ENCODE measurements around the gene PIGN. TPM values are rescaled to one million over a fixed set of nuclear protein-coding genes. Genes with fewer than 3 reads are reported as not detected.
A peak's percentile ranks its signal among the peaks of the same experiment; 100 is the strongest.

Gene PIGN
- polyA plus RNA-seq, 3 donors: 4.1 to 14.7 (median 14.6) TPM

DNA sequence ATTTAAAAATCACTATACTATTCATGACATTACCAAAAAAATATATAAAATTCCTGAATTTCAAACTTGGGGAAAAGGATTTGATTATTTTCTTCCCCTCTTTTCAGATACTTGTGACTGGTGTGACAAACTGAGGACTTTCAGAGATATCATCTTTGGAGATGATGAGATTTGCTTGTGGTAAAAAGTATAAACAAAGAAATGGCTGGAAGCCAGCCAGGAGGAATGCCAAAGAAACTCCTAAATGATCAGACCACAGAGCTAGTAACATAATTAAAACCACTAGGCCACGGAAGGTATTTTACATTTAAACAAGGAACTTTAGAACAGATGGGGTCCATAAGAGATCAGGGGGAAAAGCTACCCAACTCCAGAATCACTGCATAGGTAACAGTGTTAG lies 58.7 kb downstream of the PIGN start:
- no peak overlapping the region for H3K4me2 ChIP-seq (replicated peaks; ENCODE audit: extremely low read depth, low read length, poor library complexity, severe bottlenecking)
- peak overlapping the region in 1 of 7 donors; percentile 0 for H3K27ac Mint-ChIP-seq
- TF ChIP-seq, protein P1, sequence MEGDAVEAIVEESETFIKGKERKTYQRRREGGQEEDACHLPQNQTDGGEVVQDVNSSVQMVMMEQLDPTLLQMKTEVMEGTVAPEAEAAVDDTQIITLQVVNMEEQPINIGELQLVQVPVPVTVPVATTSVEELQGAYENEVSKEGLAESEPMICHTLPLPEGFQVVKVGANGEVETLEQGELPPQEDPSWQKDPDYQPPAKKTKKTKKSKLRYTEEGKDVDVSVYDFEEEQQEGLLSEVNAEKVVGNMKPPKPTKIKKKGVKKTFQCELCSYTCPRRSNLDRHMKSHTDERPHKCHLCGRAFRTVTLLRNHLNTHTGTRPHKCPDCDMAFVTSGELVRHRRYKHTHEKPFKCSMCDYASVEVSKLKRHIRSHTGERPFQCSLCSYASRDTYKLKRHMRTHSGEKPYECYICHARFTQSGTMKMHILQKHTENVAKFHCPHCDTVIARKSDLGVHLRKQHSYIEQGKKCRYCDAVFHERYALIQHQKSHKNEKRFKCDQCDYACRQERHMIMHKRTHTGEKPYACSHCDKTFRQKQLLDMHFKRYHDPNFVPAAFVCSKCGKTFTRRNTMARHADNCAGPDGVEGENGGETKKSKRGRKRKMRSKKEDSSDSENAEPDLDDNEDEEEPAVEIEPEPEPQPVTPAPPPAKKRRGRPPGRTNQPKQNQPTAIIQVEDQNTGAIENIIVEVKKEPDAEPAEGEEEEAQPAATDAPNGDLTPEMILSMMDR (IDR thresholded peaks at IDR 0.05): no peak
- no peaks in the 10 kb centered on the region for H3K4me1 Mint-ChIP-seq
- H4K20me1 ChIP-seq (ENCODE audit: insufficient read depth, low read length): no peaks in the 10 kb centered on the region
- H3K9ac ChIP-seq (ENCODE audit: insufficient read depth, low read length, poor library complexity, severe bottlenecking): no peak overlapping the region
- no peak overlapping the region for H3K4me3 Mint-ChIP-seq
- no peaks in the 10 kb centered on the region for H3K27me3 Mint-ChIP-seq (ENCODE audit: low read depth in 3 of 3)
- no peak for DNase-seq
- H3K4me1 ChIP-seq (ENCODE audit: control insufficient read depth in 1 of 2, insufficient read depth in 2 of 2, low read length in 2 of 2): no peaks in the 10 kb centered on the region
- no peak overlapping the region for H3K27ac ChIP-seq (ENCODE audit: low read depth in 1 of 2, low read length in 2 of 2)
- no CpG with 5 or more reads among the region's 1 CpG for WGBS (ENCODE audit: insufficient coverage)
- H3K4me3 ChIP-seq (replicated peaks in 1 of 3; ENCODE audit: low read depth in 2 of 3, low read length in 3 of 3): no peak overlapping the region
- peaks cover 0 to 3% of the 10 kb centered on the region in 2 donors for H3K36me3 ChIP-seq (replicated peaks in 1 of 2; ENCODE audit: control insufficient read depth in 1 of 2, insufficient read depth in 2 of 2, low read length in 2 of 2)
- no peaks in the 10 kb centered on the region for H3K27me3 ChIP-seq (ENCODE audit: control insufficient read depth in 2 of 2, insufficient read depth in 2 of 2, low read length in 2 of 2)
- no peak overlapping the region for H2AFZ ChIP-seq (ENCODE audit: insufficient read depth, low read depth, low read length, poor library complexity, severe bottlenecking)
- H3K36me3 Mint-ChIP-seq: peaks cover 6 to 13% of the 10 kb centered on the region in 2 donors
- H3K79me2 ChIP-seq (ENCODE audit: insufficient read depth, low read length): no peaks in the 10 kb centered on the region
- intact Hi-C loops (cut with micrococcal nuclease): no loop called here
- no peaks in the 10 kb centered on the region for H3K9me3 ChIP-seq (replicated peaks in 1 of 2; ENCODE audit: control insufficient read depth in 1 of 2, insufficient read depth in 1 of 2, low read length in 2 of 2)
- H3K9me3 Mint-ChIP-seq: no peaks in the 10 kb centered on the region

DNA sequence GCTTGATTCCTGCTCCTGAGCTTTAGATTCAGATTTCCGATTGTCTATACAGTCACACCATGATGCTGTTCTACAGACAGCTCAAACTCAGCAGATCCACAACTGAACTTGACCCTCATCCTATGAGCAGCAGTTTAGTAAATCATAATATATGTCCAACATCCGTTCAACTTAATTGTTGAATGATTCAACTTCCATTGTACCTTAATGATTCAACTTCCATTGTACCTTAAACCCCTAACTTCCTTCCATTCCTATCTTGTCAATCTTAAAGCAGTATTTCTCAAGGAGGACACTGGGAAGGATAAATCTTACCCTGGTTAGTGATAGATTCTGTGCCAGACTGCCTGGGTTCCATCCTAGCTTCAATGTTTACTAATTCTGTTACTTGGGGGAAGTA lies 60.1 kb downstream of the PIGN start:
- H3K4me3 Mint-ChIP-seq: no peak overlapping the region
- Histone ChIP-seq H2AFZ (ENCODE audit: insufficient read depth, low read depth, low read length, poor library complexity, severe bottlenecking) (no peak overlapping the region), H3K79me2 (ENCODE audit: insufficient read depth, low read length) (no peaks in the 10 kb centered on the region), H3K4me2 (replicated peaks; ENCODE audit: extremely low read depth, low read length, poor library complexity, severe bottlenecking) (no peak overlapping the region), H3K4me1 (ENCODE audit: control insufficient read depth in 1 of 2, insufficient read depth in 2 of 2, low read length in 2 of 2) (no peaks in the 10 kb centered on the region), H3K9ac (ENCODE audit: insufficient read depth, low read length, poor library complexity, severe bottlenecking) (no peak overlapping the region), H3K9me3 (replicated peaks in 1 of 2; ENCODE audit: control insufficient read depth in 1 of 2, insufficient read depth in 1 of 2, low read length in 2 of 2) (no peaks in the 10 kb centered on the region), H3K36me3 (replicated peaks in 1 of 2; ENCODE audit: control insufficient read depth in 1 of 2, insufficient read depth in 2 of 2, low read length in 2 of 2) (peaks cover 0 to 2% of the 10 kb centered on the region in 2 donors), H3K27ac (ENCODE audit: low read depth in 1 of 2, low read length in 2 of 2) (no peak overlapping the region), H3K4me3 (replicated peaks in 1 of 3; ENCODE audit: low read depth in 2 of 3, low read length in 3 of 3) (no peak overlapping the region), H3K27me3 (ENCODE audit: control insufficient read depth in 2 of 2, insufficient read depth in 2 of 2, low read length in 2 of 2) (no peaks in the 10 kb centered on the region), H4K20me1 (ENCODE audit: insufficient read depth, low read length) (no peaks in the 10 kb centered on the region)
- H3K27ac Mint-ChIP-seq: no peak overlapping the region
- 100% methylated on average over 1 of the region's 2 CpGs for WGBS (ENCODE audit: insufficient coverage)
- H3K36me3 Mint-ChIP-seq: peaks cover 9 to 15% of the 10 kb centered on the region in 2 donors
- H3K9me3 Mint-ChIP-seq: no peaks in the 10 kb centered on the region
- no peak for DNase-seq
- no peaks in the 10 kb centered on the region for H3K4me1 Mint-ChIP-seq
- TF ChIP-seq, protein P1 (IDR thresholded peaks at IDR 0.05): no peak
- no peaks in the 10 kb centered on the region for H3K27me3 Mint-ChIP-seq (ENCODE audit: low read depth in 3 of 3)
- intact Hi-C loops (cut with micrococcal nuclease): no loop called here

All from CD14-positive monocyte (primary cell).